GM23248 (cell line): Measurements from ENCODE around the gene CCDC186.

Experiments
- EZH2 ChIP-seq: fragments of 200-600 bp; sonication (generic); IDR thresholded peaks from 2 replicates; pipeline ENCODE4 v1.6.1; 2018; ENCODE audit warnings: antibody characterized with exemption, mild to moderate bottlenecking; ENCODE audit not compliant: insufficient read depth, poor library complexity, severe bottlenecking
- EZH2phosphoT487 ChIP-seq: fragments of 200-600 bp; sonication (generic); IDR thresholded peaks from 2 replicates; pipeline ENCODE4 v1.6.1; 2018; ENCODE audit warnings: antibody characterized with exemption, moderate library complexity, mild to moderate bottlenecking, low read depth; ENCODE audit not compliant: insufficient read depth

DNA sequence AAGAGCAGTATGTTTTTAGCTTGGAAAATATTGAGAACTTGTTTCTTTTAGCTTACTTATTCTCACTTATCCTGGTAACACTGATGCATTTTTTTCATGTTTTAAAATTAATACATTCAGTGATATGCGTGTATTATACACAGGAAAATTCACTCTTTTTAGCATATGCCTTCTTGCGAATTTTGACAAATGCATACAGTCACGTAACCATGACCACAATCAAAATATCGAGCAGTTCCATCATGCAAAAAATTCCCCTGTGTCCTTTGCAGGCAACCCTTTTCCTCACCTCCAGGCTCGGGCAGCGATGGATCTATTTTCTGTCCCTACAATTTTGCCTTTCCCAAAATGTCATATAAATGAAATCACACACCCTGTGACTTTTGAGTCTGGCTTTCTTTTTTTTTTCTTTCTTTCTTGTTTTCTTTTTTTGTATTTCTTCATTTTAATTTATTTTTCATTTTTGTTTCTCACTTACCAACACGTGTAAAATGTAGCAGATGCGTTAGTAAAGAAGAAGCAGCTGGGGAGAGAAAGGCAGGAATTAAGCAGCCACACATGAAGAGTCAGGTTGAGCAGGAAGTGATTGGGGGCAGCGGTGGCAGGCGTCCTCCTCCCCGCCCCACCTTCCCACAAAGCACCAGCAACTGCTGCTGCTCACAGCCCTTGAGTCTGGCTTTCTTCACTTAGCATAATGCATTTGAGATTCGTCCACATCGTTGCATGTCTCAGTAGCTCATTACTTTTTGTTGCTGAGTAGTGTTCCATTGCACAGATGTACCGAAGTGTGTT, 100.4 kb downstream of the CCDC186 start:
- no peak for TF ChIP-seq EZH2phosphoT487
- TF ChIP-seq EZH2, result no peak
